Parathyroid adenoma (tissue), 2 donors: ENCODE results near the gene DPH5.

ENCODE experiments used
- H2AFZ ChIP-seq: fragments of 300-600 bp; sonication (generic); one replicate; pipeline ENCODE4 v1.7.0; 2017; ENCODE audit warnings: antibody characterized with exemption, mild to moderate bottlenecking
- H3K27ac ChIP-seq: fragments of 300-600 bp; sonication (generic); one replicate; pipeline ENCODE4 v1.7.0; 2017
- H3K27me3 ChIP-seq: fragments of 300-600 bp; sonication (generic); one replicate; pipeline ENCODE4 v1.7.0; 2017; ENCODE audit warnings: low read length; ENCODE audit not compliant: control insufficient read depth, insufficient read depth
- H3K36me3 ChIP-seq: fragments of 300-600 bp; sonication (generic); one replicate; pipeline ENCODE4 v1.7.0; 2017; ENCODE audit warnings: low read length; ENCODE audit not compliant: control insufficient read depth, insufficient read depth
- H3K4me1 ChIP-seq: fragments of 300-600 bp; sonication (generic); one replicate; pipeline ENCODE4 v1.7.0; 2017; ENCODE audit warnings: control low read depth
- H3K4me2 ChIP-seq: fragments of 300-600 bp; sonication (generic); one replicate; pipeline ENCODE4 v1.7.0; 2017; ENCODE audit warnings: low read length
- H3K4me3 ChIP-seq: fragments of 300-600 bp; sonication (generic); one replicate; pipeline ENCODE4 v1.7.0; 2017; ENCODE audit warnings: low read depth, low read length
- H3K79me2 ChIP-seq: fragments of 300-600 bp; sonication (generic); one replicate; pipeline ENCODE4 v1.7.0; 2017; ENCODE audit warnings: control low read depth
- H3K9ac ChIP-seq: fragments of 300-600 bp; sonication (generic); one replicate; pipeline ENCODE4 v1.7.0; 2017; ENCODE audit warnings: mild to moderate bottlenecking
- H3K9me3 ChIP-seq: fragments of 300-600 bp; sonication (generic); one replicate; pipeline ENCODE4 v1.7.0; 2017; ENCODE audit warnings: low read length; ENCODE audit not compliant: control insufficient read depth
- CTCF ChIP-seq: fragments of 300-600 bp; sonication (generic); IDR thresholded peaks from one replicate; pipeline ENCODE4 v1.7.0; 2017; ENCODE audit warnings: antibody characterized with exemption, mild to moderate bottlenecking
- donor health status: primary hyperparathyroidism.

DPH5 gene

GRCh38 chr1:101005183-101005582, 20.4 kb downstream of the DPH5 start:
- no peaks in the 10 kb centered on the region for H3K9me3 ChIP-seq
- no peak overlapping the region for H3K9ac ChIP-seq
- no peak overlapping the region for H3K27ac ChIP-seq
- H3K79me2 ChIP-seq: no peaks in the 10 kb centered on the region
- no peaks in the 10 kb centered on the region for H3K4me1 ChIP-seq
- H3K4me3 ChIP-seq: no peak overlapping the region
- TF ChIP-seq CTCF: no peak
- no peak overlapping the region for H3K4me2 ChIP-seq
- H3K36me3 ChIP-seq: no peaks in the 10 kb centered on the region
- H2AFZ ChIP-seq: no peak overlapping the region
- H3K27me3 ChIP-seq: no peaks in the 10 kb centered on the region

- Histone ChIP-seq H3K4me2 (no peak overlapping the region), H3K9me3 (no peaks in the 10 kb centered on the region), H3K36me3 (no peaks in the 10 kb centered on the region), H3K27ac (no peak overlapping the region), H3K9ac (no peak overlapping the region), H3K4me3 (no peak overlapping the region), H3K4me1 (no peaks in the 10 kb centered on the region), H3K27me3 (no peaks in the 10 kb centered on the region), H3K79me2 (no peaks in the 10 kb centered on the region), H2AFZ (no peak overlapping the region)
- TF ChIP-seq CTCF: no peak
Measured at GRCh38 chr1:101004670-101005069, 20.9 kb downstream of the DPH5 start.

GRCh38 chr1:101004061-101004460, 21.5 kb downstream of the DPH5 start:
- no peaks in the 10 kb centered on the region for H3K79me2 ChIP-seq
- no peaks in the 10 kb centered on the region for H3K36me3 ChIP-seq
- H3K4me3 ChIP-seq: no peak overlapping the region
- no peaks in the 10 kb centered on the region for H3K4me1 ChIP-seq
- no peak overlapping the region for H3K4me2 ChIP-seq
- no peaks in the 10 kb centered on the region for H3K9me3 ChIP-seq
- H2AFZ ChIP-seq: no peak overlapping the region
- no peak overlapping the region for H3K9ac ChIP-seq
- TF ChIP-seq CTCF: no peak
- H3K27ac ChIP-seq: no peak overlapping the region
- no peaks in the 10 kb centered on the region for H3K27me3 ChIP-seq

GRCh38 chr1:101003012-101003650, 22.5 kb downstream of the DPH5 start:
- TF ChIP-seq CTCF: no peak
- Histone ChIP-seq H2AFZ (no peak overlapping the region), H3K4me2 (no peak overlapping the region), H3K4me1 (no peaks in the 10 kb centered on the region), H3K27me3 (no peaks in the 10 kb centered on the region), H3K36me3 (no peaks in the 10 kb centered on the region), H3K27ac (no peak overlapping the region), H3K4me3 (no peak overlapping the region), H3K9ac (no peak overlapping the region), H3K9me3 (no peaks in the 10 kb centered on the region), H3K79me2 (no peaks in the 10 kb centered on the region)

- H3K9me3 ChIP-seq: no peaks in the 10 kb centered on the region
- H3K36me3 ChIP-seq: no peaks in the 10 kb centered on the region
- H3K4me1 ChIP-seq: no peaks in the 10 kb centered on the region
- H3K27ac ChIP-seq: no peak overlapping the region
- H2AFZ ChIP-seq: no peak overlapping the region
- no peak overlapping the region for H3K9ac ChIP-seq
- no peaks in the 10 kb centered on the region for H3K79me2 ChIP-seq
- no peaks in the 10 kb centered on the region for H3K27me3 ChIP-seq
- no peak overlapping the region for H3K4me2 ChIP-seq
- no peak for TF ChIP-seq CTCF
- no peak overlapping the region for H3K4me3 ChIP-seq
Measured at GRCh38 chr1:101002551-101002950, 23.0 kb downstream of the DPH5 start.
